Suppressor macrophage (primary cell): ENCODE measurements around the gene SAP25.
"Not testable (repeated sequence)": the region's sequence is repeated elsewhere in the genome, so short reads cannot be mapped to it uniquely, and the experiment has no call there.

Experiments
- DNase-seq, 4 experiments: peaks; one replicate each; pipeline ENCODE4 v3.0.0-alpha.2; 2020 to 2022

The SAP25 gene

GRCh38 chr7:100532165-100533022 is 41.3 kb downstream of the SAP25 start:
- no peak for DNase-seq

- DNase-seq, result not testable (repeated sequence)
These were observed 45.4 kb downstream of the SAP25 start for GRCh38 chr7:100528108-100528866.

- not testable (repeated sequence) for DNase-seq
These were observed 50.5 kb downstream of the SAP25 start for GRCh38 chr7:100523192-100523591.
